ENCODE measurements around the gene PREX1. TPM values are rescaled to one million over a fixed set of nuclear protein-coding genes. Genes with fewer than 3 reads are reported as not detected.

Gene PREX1
- total RNA-seq, 1 donor from 2014 or later, result 19.9 TPM

DNA sequence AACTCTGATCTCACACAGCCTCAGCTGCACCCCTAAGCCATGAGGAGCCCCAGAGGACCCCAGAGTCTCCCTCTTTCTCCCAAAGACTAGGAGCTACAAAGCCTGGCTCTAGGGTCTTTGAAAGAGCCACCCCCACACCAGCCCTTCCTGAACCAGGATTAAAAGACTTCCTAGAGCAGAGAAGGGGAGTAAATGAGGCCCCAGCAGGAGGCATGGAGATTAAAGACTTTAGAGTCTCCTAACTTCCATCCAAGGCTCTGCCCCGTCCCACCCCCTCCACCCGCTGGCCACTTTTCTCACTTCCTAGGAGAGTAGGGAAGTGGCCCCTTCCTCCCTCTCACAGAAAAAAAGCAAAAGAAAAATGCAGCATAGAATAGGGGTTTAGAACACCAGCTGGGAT, 1.7 kb downstream of the PREX1 start:
- no peak for DNase-seq (ENCODE audit: low spot score)

- DNase-seq (ENCODE audit: low spot score), result no peak
These were observed 2.3 kb downstream of the PREX1 start for GRCh38 chr20:48825566-48825920.

DNA sequence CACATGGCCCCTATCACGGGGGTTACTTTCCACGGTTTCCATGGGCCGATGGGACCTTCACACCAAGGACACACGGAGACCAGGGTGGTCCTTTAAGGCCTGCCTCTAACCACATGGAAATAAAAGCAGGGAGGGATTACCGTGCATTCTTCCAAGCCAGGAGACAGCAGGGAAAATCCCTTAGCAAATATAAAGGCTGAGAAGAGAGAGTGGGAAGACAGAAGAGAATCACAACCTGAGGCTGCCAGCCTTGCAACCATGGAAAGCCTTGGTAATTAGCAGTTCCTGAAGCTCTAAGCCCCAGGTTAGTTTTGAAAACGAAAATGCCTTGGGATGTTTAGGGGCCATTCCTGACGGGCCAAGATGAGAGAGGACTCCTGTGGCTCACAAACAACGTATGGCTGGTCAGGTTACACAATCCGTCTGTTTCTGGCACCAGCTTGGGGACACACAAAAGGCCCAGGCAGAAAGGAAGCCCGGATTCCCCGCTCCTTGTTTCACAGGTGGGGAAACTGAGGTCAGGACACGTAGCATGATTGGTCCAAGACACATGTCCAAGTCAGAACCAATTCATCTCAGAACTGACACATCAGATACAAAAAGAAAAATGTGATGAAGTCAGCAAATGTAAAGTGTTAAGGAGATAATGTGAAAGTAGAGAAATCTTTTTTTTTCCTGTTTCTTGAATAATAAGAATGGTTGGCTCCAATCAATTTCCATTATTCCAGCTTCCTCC, 2.8 kb downstream of the PREX1 start:
- DNase-seq (ENCODE audit: low spot score), result no peak

GRCh38 chr20:48823960-48824498, 3.8 kb downstream of the PREX1 start:
- DNase-seq (ENCODE audit: low spot score), result no peak

- no peak for DNase-seq (ENCODE audit: low spot score)
These were observed 4.3 kb downstream of the PREX1 start for GRCh38 chr20:48823476-48823875.

DNA sequence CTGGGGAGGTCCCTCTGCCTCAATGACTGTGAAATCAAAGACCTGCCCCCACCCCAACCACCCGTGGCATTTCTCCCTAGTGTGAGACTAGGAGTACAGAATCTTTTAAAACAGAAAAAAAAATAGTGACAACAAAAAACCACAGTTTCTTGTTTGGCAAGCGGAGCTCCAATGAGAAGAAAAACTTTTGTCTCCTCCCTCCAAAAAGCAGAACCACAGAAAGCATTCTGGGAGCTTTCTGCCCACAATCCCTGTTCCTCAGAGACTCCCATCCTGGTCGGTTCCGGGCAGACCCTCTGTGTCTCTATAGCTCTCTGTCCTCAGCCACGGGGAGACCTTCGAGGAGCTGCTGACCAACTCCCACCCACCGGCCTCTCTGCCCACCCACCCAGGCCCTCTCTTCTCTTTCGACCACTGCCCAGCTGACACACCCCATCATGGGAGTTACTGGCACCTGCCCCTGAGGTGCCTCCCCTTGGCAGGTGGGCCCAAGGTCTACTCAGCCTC, 4.9 kb downstream of the PREX1 start:
- no peak for DNase-seq (ENCODE audit: low spot score)

- no peak for DNase-seq (ENCODE audit: low spot score)
These were observed 5.6 kb downstream of the PREX1 start for GRCh38 chr20:48822178-48822577.

DNA sequence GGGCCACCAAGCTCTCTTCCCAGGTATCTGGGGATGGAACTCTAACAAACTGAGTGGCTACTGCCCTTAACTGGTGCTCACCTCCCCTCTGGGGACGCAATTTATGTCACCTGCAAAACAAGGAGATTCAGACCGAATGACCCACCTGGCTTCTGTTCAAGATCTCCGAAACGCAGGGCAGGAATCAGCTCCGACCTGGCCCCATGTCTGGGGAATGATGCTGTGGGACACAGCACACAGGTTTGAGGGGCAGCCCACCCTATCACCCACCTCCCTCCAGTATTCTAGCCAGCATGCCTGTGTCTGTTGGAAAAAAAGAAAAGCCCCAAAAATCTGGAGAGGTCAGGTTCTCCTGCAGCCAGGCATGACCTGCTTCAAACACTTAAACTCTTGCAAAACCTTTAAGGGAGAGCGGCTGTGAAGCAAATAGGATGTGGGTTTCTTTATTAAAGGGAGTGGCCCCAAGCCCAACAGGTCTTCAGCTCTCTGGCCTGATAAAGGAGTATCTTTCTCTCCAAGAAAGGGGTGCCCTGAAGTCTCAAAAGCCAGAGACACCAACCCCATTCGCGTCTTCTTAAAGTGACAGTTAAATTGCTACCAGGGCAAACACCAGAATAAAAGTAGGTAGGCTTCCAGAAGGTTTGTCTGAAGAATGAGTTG, 6.4 kb downstream of the PREX1 start:
- DNase-seq (ENCODE audit: low spot score), result no peak

DNA sequence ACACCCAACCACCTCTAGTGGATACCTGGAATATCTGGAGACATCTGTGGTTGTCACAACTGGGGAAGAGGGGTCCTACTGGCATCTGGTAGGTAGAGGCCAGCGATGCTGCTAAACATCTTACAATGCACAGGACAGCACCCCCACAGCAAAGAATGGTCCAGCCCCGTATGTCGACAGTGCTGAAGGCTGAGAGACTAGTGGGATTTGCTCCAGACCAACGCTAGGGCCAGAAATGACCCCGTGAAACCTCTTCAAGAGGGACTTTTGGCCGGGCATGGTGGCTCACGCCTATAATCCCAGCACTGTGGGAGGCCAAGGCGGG, 7.2 kb downstream of the PREX1 start:
- no peak for DNase-seq (ENCODE audit: low spot score)

- DNase-seq (ENCODE audit: low spot score), result no peak
These were observed 7.8 kb downstream of the PREX1 start for GRCh38 chr20:48819821-48820648.

GRCh38 chr20:48819089-48819488, 8.7 kb downstream of the PREX1 start:
- no peak for DNase-seq (ENCODE audit: low spot score)

DNA sequence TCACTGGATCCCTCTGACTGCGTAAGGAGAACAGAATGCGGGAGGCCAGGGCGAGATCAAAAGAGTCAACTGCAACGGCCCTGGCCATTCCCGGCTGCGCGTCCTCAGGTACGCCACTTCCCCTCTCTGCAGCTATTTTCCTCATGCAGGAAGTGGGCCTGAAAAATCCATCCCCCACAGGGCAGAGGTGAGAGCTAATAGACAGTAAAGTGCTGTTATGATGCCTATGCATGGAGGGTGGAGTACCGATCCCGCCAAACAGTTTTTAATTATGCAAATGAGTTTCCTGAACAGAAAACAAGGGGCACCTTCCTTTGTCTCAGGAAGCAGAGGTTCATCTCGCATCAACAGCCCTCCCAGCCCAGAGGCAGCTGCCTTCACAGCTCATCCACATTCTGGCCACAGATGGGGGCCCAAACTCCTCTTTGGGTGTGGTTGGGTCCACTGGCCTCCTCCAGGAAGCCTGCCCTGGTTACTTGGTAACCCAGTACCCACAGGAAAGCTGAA, 9.3 kb downstream of the PREX1 start:
- DNase-seq (ENCODE audit: low spot score), result no peak

- DNase-seq (ENCODE audit: low spot score), result no peak
These were observed 9.8 kb downstream of the PREX1 start for GRCh38 chr20:48818031-48818370.

DNA sequence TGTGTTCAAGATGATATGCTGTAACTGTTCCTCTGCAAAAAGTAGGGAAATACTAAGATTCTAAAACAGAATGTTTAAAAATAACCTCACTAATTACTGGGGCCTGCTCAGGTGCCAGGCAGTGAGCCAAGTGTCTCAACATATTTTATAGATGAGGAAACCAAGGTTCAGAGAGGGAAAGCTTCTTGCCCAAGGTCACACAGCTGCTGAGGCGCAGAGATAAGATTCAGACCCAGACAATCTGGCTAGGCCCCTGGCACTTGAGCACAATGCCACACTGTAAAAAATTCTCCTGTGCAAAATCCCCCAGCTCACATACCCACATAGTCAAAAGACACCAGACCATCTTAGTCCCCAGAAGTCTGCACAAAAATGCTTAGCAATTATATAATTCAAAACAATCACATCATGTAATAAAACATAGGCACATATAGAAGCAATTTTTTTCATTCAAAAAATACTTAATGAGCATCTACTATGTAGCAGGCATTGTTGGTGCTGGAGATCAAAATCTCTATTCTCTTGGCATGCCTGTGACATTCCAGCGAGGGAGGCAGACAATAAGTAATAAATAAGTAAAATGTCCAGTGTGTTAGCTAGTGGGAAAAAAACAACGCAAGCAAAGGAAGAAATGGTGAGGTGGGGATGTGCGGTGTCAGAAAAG, 10.3 kb downstream of the PREX1 start:
- no peak for DNase-seq (ENCODE audit: low spot score)

GRCh38 chr20:48816282-48817205, 11.3 kb downstream of the PREX1 start:
- no peak for DNase-seq (ENCODE audit: low spot score)

DNA sequence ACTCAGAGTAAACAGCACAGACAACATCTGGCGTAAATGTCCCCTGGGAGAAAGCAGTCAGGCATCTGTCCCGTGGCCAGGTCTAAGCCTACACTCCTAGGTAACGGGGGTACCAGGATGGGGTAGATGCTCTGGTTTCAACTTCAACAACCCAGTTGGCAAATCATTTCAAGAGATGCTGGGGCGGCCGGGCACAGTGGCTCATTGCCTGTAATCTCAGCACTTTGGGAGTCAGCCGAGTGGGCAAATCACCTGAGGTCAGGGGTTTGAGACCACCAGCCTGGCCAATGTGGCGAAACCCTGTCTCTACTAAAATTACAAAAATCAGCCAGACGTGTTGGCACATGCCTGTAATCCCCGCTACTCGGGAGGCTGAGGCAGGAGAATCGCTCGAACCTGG, 12.3 kb downstream of the PREX1 start:
- no peak for DNase-seq (ENCODE audit: low spot score)

DNA sequence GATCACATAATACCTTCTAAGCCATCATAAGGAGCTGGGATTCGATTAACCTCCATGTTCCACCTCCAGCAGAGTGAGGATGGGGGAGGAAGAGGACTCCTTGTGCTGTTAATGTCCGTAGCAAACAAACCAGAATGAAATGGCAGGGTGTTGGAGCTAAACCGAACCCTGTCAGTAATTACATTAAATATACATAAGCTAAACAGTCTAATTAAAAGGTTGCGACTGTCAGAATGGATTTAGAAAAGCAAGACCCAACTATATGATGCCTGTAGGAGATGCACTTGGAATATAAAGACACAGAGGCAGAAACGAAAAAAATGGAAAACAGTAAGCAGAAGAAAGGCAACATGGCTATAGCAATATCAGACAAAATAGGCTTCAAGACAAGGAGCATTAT, 13.2 kb downstream of the PREX1 start:
- DNase-seq (ENCODE audit: low spot score), result no peak

GRCh38 chr20:48813930-48814546, 13.8 kb downstream of the PREX1 start:
- DNase-seq (ENCODE audit: low spot score), result no peak

GRCh38 chr20:48813446-48813747, 14.4 kb downstream of the PREX1 start:
- no peak for DNase-seq (ENCODE audit: low spot score)

All from ureter (tissue), 1 donor.